Subcutaneous adipose tissue (tissue), 4 donors: ENCODE results near the gene SMIM8. TPM values are rescaled to one million over a fixed set of nuclear protein-coding genes. Genes with fewer than 3 reads are reported as not detected.

Source experiments
- total RNA-seq, 4 donors: library from RNA; depleted of rRNA; stranded (reverse); fragments of >200 nt; gene quantifications; one replicate each; pipeline ENCODE4 v1.1.0, GENCODE V29; 2016
- TF ChIP-seq, protein P1 (sequence below): fragments of 450-650 bp; IDR thresholded peaks from one replicate; pipeline ENCODE4 v1.5.1; 2016; ENCODE audit warnings: low read depth, mild to moderate bottlenecking, control low read depth, antibody characterized with exemption, moderate library complexity

The SMIM8 gene
- total RNA-seq, 4 donors from 2014 or later, result 10.1 to 14.5 (median 13.2) TPM

GRCh38 chr6:87349896-87350295 lies 27.5 kb downstream of the SMIM8 start:
- TF ChIP-seq, protein P1, sequence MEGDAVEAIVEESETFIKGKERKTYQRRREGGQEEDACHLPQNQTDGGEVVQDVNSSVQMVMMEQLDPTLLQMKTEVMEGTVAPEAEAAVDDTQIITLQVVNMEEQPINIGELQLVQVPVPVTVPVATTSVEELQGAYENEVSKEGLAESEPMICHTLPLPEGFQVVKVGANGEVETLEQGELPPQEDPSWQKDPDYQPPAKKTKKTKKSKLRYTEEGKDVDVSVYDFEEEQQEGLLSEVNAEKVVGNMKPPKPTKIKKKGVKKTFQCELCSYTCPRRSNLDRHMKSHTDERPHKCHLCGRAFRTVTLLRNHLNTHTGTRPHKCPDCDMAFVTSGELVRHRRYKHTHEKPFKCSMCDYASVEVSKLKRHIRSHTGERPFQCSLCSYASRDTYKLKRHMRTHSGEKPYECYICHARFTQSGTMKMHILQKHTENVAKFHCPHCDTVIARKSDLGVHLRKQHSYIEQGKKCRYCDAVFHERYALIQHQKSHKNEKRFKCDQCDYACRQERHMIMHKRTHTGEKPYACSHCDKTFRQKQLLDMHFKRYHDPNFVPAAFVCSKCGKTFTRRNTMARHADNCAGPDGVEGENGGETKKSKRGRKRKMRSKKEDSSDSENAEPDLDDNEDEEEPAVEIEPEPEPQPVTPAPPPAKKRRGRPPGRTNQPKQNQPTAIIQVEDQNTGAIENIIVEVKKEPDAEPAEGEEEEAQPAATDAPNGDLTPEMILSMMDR, result no peak

- TF ChIP-seq, protein P1, result no peak
Observed at GRCh38 chr6:87350516-87350915, 28.1 kb downstream of the SMIM8 start.

GRCh38 chr6:87351583-87351982 lies 29.2 kb downstream of the SMIM8 start:
- TF ChIP-seq, protein P1, result no peak

DNA sequence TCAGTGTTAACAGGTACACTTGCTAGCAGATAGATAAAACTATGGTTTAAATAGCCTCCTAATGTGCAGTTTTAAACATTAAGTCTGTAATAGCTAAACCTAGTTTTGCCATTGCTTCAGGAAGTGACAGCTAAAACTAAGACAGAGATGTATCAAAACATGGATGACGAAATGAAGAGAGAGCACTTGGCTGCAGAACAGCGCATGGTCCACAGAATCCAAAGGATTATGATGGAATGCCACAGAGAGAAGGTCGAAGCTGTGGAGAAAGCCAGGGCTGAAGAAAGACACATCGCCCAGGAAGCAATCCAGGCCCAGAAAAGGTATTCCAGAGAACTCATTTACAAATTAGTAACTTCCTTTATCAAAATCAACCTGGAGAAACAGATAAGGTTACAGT lies 33.8 kb downstream of the SMIM8 start:
- TF ChIP-seq, protein P1, result no peak

GRCh38 chr6:87357479-87358196 lies 35.2 kb downstream of the SMIM8 start:
- TF ChIP-seq, protein P1, result no peak

DNA sequence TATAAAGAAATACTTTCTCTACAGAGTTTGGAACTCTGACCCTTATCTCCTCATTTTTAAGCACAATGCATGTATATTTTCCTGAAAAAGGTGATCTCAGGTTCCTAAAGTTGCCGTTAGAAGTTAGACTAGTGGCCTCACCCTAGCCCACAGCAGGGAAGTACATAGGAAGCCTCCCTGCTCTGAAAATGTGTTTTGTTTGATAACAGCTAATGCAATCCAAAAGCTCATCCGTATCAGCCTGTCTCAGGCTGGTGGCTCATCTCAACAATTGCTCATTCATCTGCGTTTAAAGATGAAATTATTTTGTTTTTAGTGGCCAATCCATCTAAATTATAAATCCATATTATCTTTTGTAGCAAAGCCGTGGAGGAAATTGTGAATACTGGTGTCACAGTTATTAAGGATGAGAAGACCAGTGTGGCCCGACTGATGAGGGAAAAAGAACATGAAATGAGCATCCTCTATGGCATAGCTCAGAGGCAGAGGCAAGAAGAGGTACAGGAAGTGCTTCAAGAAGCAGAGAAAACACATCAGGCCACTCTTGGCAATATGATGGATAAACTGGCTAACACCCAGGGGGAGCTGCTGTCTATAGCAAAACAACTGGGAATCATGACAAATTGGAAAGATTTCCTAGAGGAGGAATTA lies 42.3 kb downstream of the SMIM8 start:
- TF ChIP-seq, protein P1, result no peak

GRCh38 chr6:87366072-87366827 lies 43.9 kb downstream of the SMIM8 start:
- TF ChIP-seq, protein P1, result no peak
